GM21515 (cell line): Measurements from ENCODE around the gene CSTPP1.

ENCODE experiments used
- ATAC-seq: cut with Tn5 transposase; IDR thresholded peaks from one replicate; pipeline ENCODE4 v1.9.1; 2021; ENCODE audit not compliant: unreplicated experiment

Gene CSTPP1

GRCh38 chr11:46936138-46937110 lies at the start of gene CSTPP1:
CSTPP1 (plus strand) TSS chr11:46936761; CDS start chr11:46936806, 45 bp downstream.
- peak; percentile 93 for ATAC-seq

- no peak for ATAC-seq
Measured at GRCh38 chr11:46888636-46889035, 47.9 kb upstream of the CSTPP1 start.

- no peak for ATAC-seq
Measured at GRCh38 chr11:46889251-46889650, 47.3 kb upstream of the CSTPP1 start.

- no peak for ATAC-seq
Measured at GRCh38 chr11:46889689-46890475, 46.7 kb upstream of the CSTPP1 start.

- no peak for ATAC-seq
Measured at GRCh38 chr11:46890665-46891064, 45.9 kb upstream of the CSTPP1 start.

GRCh38 chr11:46892109-46892508 lies 44.5 kb upstream of the CSTPP1 start:
- no peak for ATAC-seq

GRCh38 chr11:46892838-46893237 lies 43.7 kb upstream of the CSTPP1 start:
- no peak for ATAC-seq

- no peak for ATAC-seq
Measured at GRCh38 chr11:46894506-46894905, 42.1 kb upstream of the CSTPP1 start.

- ATAC-seq: no peak
Measured at GRCh38 chr11:46894961-46895360, 41.6 kb upstream of the CSTPP1 start.

GRCh38 chr11:46895821-46896220 lies 40.7 kb upstream of the CSTPP1 start:
- no peak for ATAC-seq

GRCh38 chr11:46896719-46897406 lies 39.7 kb upstream of the CSTPP1 start:
- no peak for ATAC-seq

GRCh38 chr11:46898396-46899095 lies 38.0 kb upstream of the CSTPP1 start:
- ATAC-seq: no peak

GRCh38 chr11:46899501-46900025 lies 37.0 kb upstream of the CSTPP1 start:
- no peak for ATAC-seq

GRCh38 chr11:46900091-46900746 lies 36.3 kb upstream of the CSTPP1 start:
- ATAC-seq: no peak

- no peak for ATAC-seq
Measured at GRCh38 chr11:46901156-46901555, 35.4 kb upstream of the CSTPP1 start.

- ATAC-seq: no peak
Measured at GRCh38 chr11:46902694-46903093, 33.9 kb upstream of the CSTPP1 start.

- no peak for ATAC-seq
Measured at GRCh38 chr11:46903846-46904245, 32.7 kb upstream of the CSTPP1 start.

GRCh38 chr11:46905806-46906205 lies 30.8 kb upstream of the CSTPP1 start:
- no peak for ATAC-seq

- ATAC-seq: no peak
Measured at GRCh38 chr11:46906609-46907041, 29.9 kb upstream of the CSTPP1 start.

- no peak for ATAC-seq
Measured at GRCh38 chr11:46907606-46908005, 29.0 kb upstream of the CSTPP1 start.
